ENCODE data around the gene CAMTA1. TPM values are rescaled to one million over a fixed set of nuclear protein-coding genes. Genes with fewer than 3 reads are reported as not detected.
A peak's percentile ranks its signal among the peaks of the same experiment; 100 is the strongest.
"Not testable (repeated sequence)": the region's sequence is repeated elsewhere in the genome, so short reads cannot be mapped to it uniquely, and the experiment has no call there.

CAMTA1 gene
- 138 TPM for polyA plus RNA-seq (2013, experiment 1 of 4)
- polyA plus RNA-seq (2013, experiment 2 of 4): 146 TPM
- polyA plus RNA-seq (2013, experiment 3 of 4): 149 TPM
- polyA plus RNA-seq (2013, experiment 4 of 4): 174 TPM

GRCh38 chr1:6785318-6785727, at the start of gene CAMTA1:
CAMTA1 (plus strand) TSS chr1:6785454; CDS start chr1:6785531, 77 bp downstream.
- peak within 1 kb of the TSS; percentile 98 for H3K27ac ChIP-seq (ENCODE audit: insufficient read depth, low read depth, low read length, poor library complexity, severe bottlenecking)
- WGBS, 2 experiments: 0% methylated on average over 69 of the region's 69 CpGs
- H3K9me3 ChIP-seq (ENCODE audit: control insufficient read depth, low read length): no peaks in the 10 kb centered on the region
- H3K4me1 ChIP-seq (ENCODE audit: control insufficient read depth, insufficient read depth, low read length): peaks cover 16% of the 10 kb centered on the region
- H3K4me3 ChIP-seq (ENCODE audit: insufficient read depth, low read depth, low read length): peak within 1 kb of the TSS; percentile 91
- no peaks in the 10 kb centered on the region for H3K36me3 ChIP-seq (ENCODE audit: control insufficient read depth, insufficient read depth, low read length)
- no peaks in the 10 kb centered on the region for H3K27me3 ChIP-seq (ENCODE audit: control insufficient read depth, insufficient read depth, low read length, poor library complexity, severe bottlenecking)

GRCh38 chr1:6738987-6739676, 46.1 kb upstream of the CAMTA1 start:
- Histone ChIP-seq H3K36me3 (ENCODE audit: control insufficient read depth, insufficient read depth, low read length) (no peaks in the 10 kb centered on the region), H3K27me3 (ENCODE audit: control insufficient read depth, insufficient read depth, low read length, poor library complexity, severe bottlenecking) (no peaks in the 10 kb centered on the region), H3K9me3 (ENCODE audit: control insufficient read depth, low read length) (no peaks in the 10 kb centered on the region), H3K4me1 (ENCODE audit: control insufficient read depth, insufficient read depth, low read length) (no peaks in the 10 kb centered on the region), H3K27ac (ENCODE audit: insufficient read depth, low read depth, low read length, poor library complexity, severe bottlenecking) (no peak overlapping the region), H3K4me3 (ENCODE audit: insufficient read depth, low read depth, low read length) (no peak overlapping the region)
- WGBS, 2 experiments: 85 to 88% methylated on average over 30 of the region's 30 CpGs

GRCh38 chr1:6742676-6743188, 42.5 kb upstream of the CAMTA1 start:
- 92% methylated on average over 7 of the region's 7 CpGs for WGBS, 2 experiments

GRCh38 chr1:6743189-6744101, 41.8 kb upstream of the CAMTA1 start:
- Histone ChIP-seq H3K9me3 (ENCODE audit: control insufficient read depth, low read length) (no peaks in the 10 kb centered on the region), H3K27me3 (ENCODE audit: control insufficient read depth, insufficient read depth, low read length, poor library complexity, severe bottlenecking) (no peaks in the 10 kb centered on the region), H3K27ac (ENCODE audit: insufficient read depth, low read depth, low read length, poor library complexity, severe bottlenecking) (no peak overlapping the region), H3K36me3 (ENCODE audit: control insufficient read depth, insufficient read depth, low read length) (no peaks in the 10 kb centered on the region), H3K4me3 (ENCODE audit: insufficient read depth, low read depth, low read length) (no peak overlapping the region), H3K4me1 (ENCODE audit: control insufficient read depth, insufficient read depth, low read length) (peaks cover 3% of the 10 kb centered on the region)
- 88 to 89% methylated on average over 20 of the region's 20 CpGs for WGBS, 2 experiments

More at GRCh38 chr1:6742676-6743188, 42.5 kb upstream of the CAMTA1 start:
- not testable (repeated sequence) for H3K4me1 ChIP-seq (ENCODE audit: control insufficient read depth, insufficient read depth, low read length); H3K4me3 ChIP-seq (ENCODE audit: insufficient read depth, low read depth, low read length); H3K27ac ChIP-seq (ENCODE audit: insufficient read depth, low read depth, low read length, poor library complexity, severe bottlenecking); H3K9me3 ChIP-seq (ENCODE audit: control insufficient read depth, low read length); H3K27me3 ChIP-seq (ENCODE audit: control insufficient read depth, insufficient read depth, low read length, poor library complexity, severe bottlenecking); H3K36me3 ChIP-seq (ENCODE audit: control insufficient read depth, insufficient read depth, low read length)

- 91 to 93% methylated on average over 5 of the region's 5 CpGs for WGBS, 2 experiments
- H3K9me3 ChIP-seq (ENCODE audit: control insufficient read depth, low read length): no peaks in the 10 kb centered on the region
- no peak overlapping the region for H3K4me3 ChIP-seq (ENCODE audit: insufficient read depth, low read depth, low read length)
Observed at GRCh38 chr1:6745073-6745472, 40.2 kb upstream of the CAMTA1 start.

GRCh38 chr1:6747674-6748073, 37.6 kb upstream of the CAMTA1 start:
- no peak overlapping the region for H3K4me3 ChIP-seq (ENCODE audit: insufficient read depth, low read depth, low read length)
- H3K9me3 ChIP-seq (ENCODE audit: control insufficient read depth, low read length): no peaks in the 10 kb centered on the region
- WGBS, 2 experiments: 86 to 90% methylated on average over 1 to 2 of the region's 2 CpGs
- H3K27ac ChIP-seq (ENCODE audit: insufficient read depth, low read depth, low read length, poor library complexity, severe bottlenecking): no peak overlapping the region
- H3K4me1 ChIP-seq (ENCODE audit: control insufficient read depth, insufficient read depth, low read length): peaks cover 3% of the 10 kb centered on the region
- no peaks in the 10 kb centered on the region for H3K36me3 ChIP-seq (ENCODE audit: control insufficient read depth, insufficient read depth, low read length)
- H3K27me3 ChIP-seq (ENCODE audit: control insufficient read depth, insufficient read depth, low read length, poor library complexity, severe bottlenecking): no peaks in the 10 kb centered on the region

More at GRCh38 chr1:6745073-6745472, 40.2 kb upstream of the CAMTA1 start:
- Histone ChIP-seq H3K27ac (ENCODE audit: insufficient read depth, low read depth, low read length, poor library complexity, severe bottlenecking) (no peak overlapping the region), H3K36me3 (ENCODE audit: control insufficient read depth, insufficient read depth, low read length) (no peaks in the 10 kb centered on the region), H3K4me1 (ENCODE audit: control insufficient read depth, insufficient read depth, low read length) (peaks cover 3% of the 10 kb centered on the region), H3K27me3 (ENCODE audit: control insufficient read depth, insufficient read depth, low read length, poor library complexity, severe bottlenecking) (no peaks in the 10 kb centered on the region)

- Histone ChIP-seq H3K27ac (ENCODE audit: insufficient read depth, low read depth, low read length, poor library complexity, severe bottlenecking) (no peak overlapping the region), H3K36me3 (ENCODE audit: control insufficient read depth, insufficient read depth, low read length) (no peaks in the 10 kb centered on the region), H3K9me3 (ENCODE audit: control insufficient read depth, low read length) (no peaks in the 10 kb centered on the region), H3K27me3 (ENCODE audit: control insufficient read depth, insufficient read depth, low read length, poor library complexity, severe bottlenecking) (no peaks in the 10 kb centered on the region), H3K4me3 (ENCODE audit: insufficient read depth, low read depth, low read length) (no peak overlapping the region), H3K4me1 (ENCODE audit: control insufficient read depth, insufficient read depth, low read length) (peaks cover 3% of the 10 kb centered on the region)
- 91 to 94% methylated on average over 4 of the region's 4 CpGs for WGBS, 2 experiments
Observed at GRCh38 chr1:6750490-6750889, 34.8 kb upstream of the CAMTA1 start.

- H3K4me3 ChIP-seq (ENCODE audit: insufficient read depth, low read depth, low read length): no peak overlapping the region
- H3K9me3 ChIP-seq (ENCODE audit: control insufficient read depth, low read length): no peaks in the 10 kb centered on the region
- H3K4me1 ChIP-seq (ENCODE audit: control insufficient read depth, insufficient read depth, low read length): no peaks in the 10 kb centered on the region
- 93 to 94% methylated on average over 10 of the region's 10 CpGs for WGBS, 2 experiments
- no peaks in the 10 kb centered on the region for H3K36me3 ChIP-seq (ENCODE audit: control insufficient read depth, insufficient read depth, low read length)
- no peak overlapping the region for H3K27ac ChIP-seq (ENCODE audit: insufficient read depth, low read depth, low read length, poor library complexity, severe bottlenecking)
- no peaks in the 10 kb centered on the region for H3K27me3 ChIP-seq (ENCODE audit: control insufficient read depth, insufficient read depth, low read length, poor library complexity, severe bottlenecking)
Observed at GRCh38 chr1:6753320-6754140, 31.7 kb upstream of the CAMTA1 start.

GRCh38 chr1:6756457-6756856, 28.8 kb upstream of the CAMTA1 start:
- H3K36me3 ChIP-seq (ENCODE audit: control insufficient read depth, insufficient read depth, low read length): no peaks in the 10 kb centered on the region
- no peaks in the 10 kb centered on the region for H3K9me3 ChIP-seq (ENCODE audit: control insufficient read depth, low read length)
- no peak overlapping the region for H3K4me3 ChIP-seq (ENCODE audit: insufficient read depth, low read depth, low read length)
- H3K27me3 ChIP-seq (ENCODE audit: control insufficient read depth, insufficient read depth, low read length, poor library complexity, severe bottlenecking): no peaks in the 10 kb centered on the region
- H3K4me1 ChIP-seq (ENCODE audit: control insufficient read depth, insufficient read depth, low read length): no peaks in the 10 kb centered on the region
- WGBS, 2 experiments: 92 to 100% methylated on average over 1 of the region's 1 CpG
- H3K27ac ChIP-seq (ENCODE audit: insufficient read depth, low read depth, low read length, poor library complexity, severe bottlenecking): no peak overlapping the region
